ENCODE data around the gene EMSY.

GRCh38 chr11:76552987-76553386, 108.2 kb downstream of the EMSY start:
- TF ChIP-seq CTCF (IDR thresholded peaks at IDR 0.05; ENCODE audit: poor library complexity, severe bottlenecking) (no peak), TAF1 (IDR thresholded peaks at IDR 0.05; ENCODE audit: low read depth) (no peak), RAD21 (conservative IDR thresholded peaks at IDR 0.05) (no peak), POLR2AphosphoS5 (IDR thresholded peaks at IDR 0.05) (no peak), EZH2 (IDR thresholded peaks at IDR 0.05; ENCODE audit: borderline replicate concordance, insufficient read depth, low read length, poor library complexity, severe bottlenecking) (no peak), EP300 (conservative IDR thresholded peaks at IDR 0.05; ENCODE audit: poor library complexity, severe bottlenecking) (no peak)
